Activated naive CD4-positive, alpha-beta T cell treated with anti-CD3 and anti-CD28 coated beads, Interleukin-2, amount 50 U/mL, for 16 hours (primary cell): ENCODE measurements around the gene AFG1L.
"Not testable (repeated sequence)": the region's sequence is repeated elsewhere in the genome, so short reads cannot be mapped to it uniquely, and the experiment has no call there.

Source experiments
- DNase-seq: peaks from one replicate; pipeline ENCODE4 v3.0.0-alpha.2; 2020

The AFG1L gene

GRCh38 chr6:108291091-108291490 lies 3.8 kb upstream of the AFG1L start:
- DNase-seq, result no peak

GRCh38 chr6:108292561-108292960 lies 2.3 kb upstream of the AFG1L start:
- not testable (repeated sequence) for DNase-seq

GRCh38 chr6:108293527-108294296 lies 1.1 kb upstream of the AFG1L start:
- DNase-seq, result no peak

- no peak for DNase-seq
Observed at GRCh38 chr6:108294297-108294726, 542 bp upstream of the AFG1L start.

GRCh38 chr6:108295676-108296075 lies 822 bp downstream of the AFG1L start:
- DNase-seq, result no peak

- DNase-seq, result no peak
Observed at GRCh38 chr6:108302386-108302785, 7.5 kb downstream of the AFG1L start.

- no peak for DNase-seq
Observed at GRCh38 chr6:108304646-108305045, 9.8 kb downstream of the AFG1L start.

- not testable (repeated sequence) for DNase-seq
Observed at GRCh38 chr6:108308641-108309040, 13.8 kb downstream of the AFG1L start.

GRCh38 chr6:108309844-108310243 lies 15.0 kb downstream of the AFG1L start:
- no peak for DNase-seq

- no peak for DNase-seq
Observed at GRCh38 chr6:108312605-108313004, 17.8 kb downstream of the AFG1L start.

GRCh38 chr6:108321253-108321747 lies 26.4 kb downstream of the AFG1L start:
- DNase-seq, result no peak

- DNase-seq, result no peak
Observed at GRCh38 chr6:108322728-108323127, 27.9 kb downstream of the AFG1L start.

- DNase-seq, result no peak
Observed at GRCh38 chr6:108323710-108324466, 29.0 kb downstream of the AFG1L start.

GRCh38 chr6:108330221-108330785 lies 35.4 kb downstream of the AFG1L start:
- not testable (repeated sequence) for DNase-seq

GRCh38 chr6:108330806-108331205 lies 36.0 kb downstream of the AFG1L start:
- DNase-seq, result no peak

- no peak for DNase-seq
Observed at GRCh38 chr6:108331982-108332381, 37.1 kb downstream of the AFG1L start.

- no peak for DNase-seq
Observed at GRCh38 chr6:108336971-108337370, 42.1 kb downstream of the AFG1L start.

- DNase-seq, result no peak
Observed at GRCh38 chr6:108337721-108338120, 42.9 kb downstream of the AFG1L start.

GRCh38 chr6:108341372-108341771 lies 46.5 kb downstream of the AFG1L start:
- no peak for DNase-seq

- DNase-seq, result no peak
Observed at GRCh38 chr6:108343894-108344293, 49.0 kb downstream of the AFG1L start.

GRCh38 chr6:108348655-108349349 lies 53.9 kb downstream of the AFG1L start:
- no peak for DNase-seq

- no peak for DNase-seq
Observed at GRCh38 chr6:108350528-108350927, 55.7 kb downstream of the AFG1L start.

GRCh38 chr6:108353853-108354252 lies 59.0 kb downstream of the AFG1L start:
- DNase-seq, result no peak
